Vagina (tissue), 2 donors: Measurements from ENCODE around the gene MAP2K2. TPM values are rescaled to one million over a fixed set of nuclear protein-coding genes. Genes with fewer than 3 reads are reported as not detected.

Experiments
- DNase-seq, 2 donors: peaks; one replicate each; pipeline ENCODE4 v3.0.0-alpha.2; 2017; ENCODE audit errors: extremely low spot score in 2 of 2
- H3K27ac ChIP-seq: fragments of 200-600 bp; sonication (generic); one replicate; pipeline ENCODE4 v1.5.1; 2019
- H3K27me3 ChIP-seq: fragments of 200-600 bp; sonication (generic); one replicate; pipeline ENCODE4 v1.5.1; 2019
- H3K36me3 ChIP-seq, 2 donors: fragments of 200-600 bp; sonication (generic); one replicate each; pipeline ENCODE4 v1.5.1; 2017 to 2019
- H3K4me1 ChIP-seq: fragments of 200-600 bp; sonication (generic); one replicate; pipeline ENCODE4 v1.5.1; 2019
- H3K4me3 ChIP-seq, 2 donors: fragments of 200-600 bp; sonication (generic); 1 replicate in 1 of 2; 2 replicates in 1 of 2; pipeline ENCODE4 v1.5.1; 2016 to 2019
- H3K9me3 ChIP-seq: fragments of 200-600 bp; sonication (generic); one replicate; pipeline ENCODE4 v1.5.1; 2019
- CTCF ChIP-seq, 3 experiments: fragments of 450-650 bp in 2 of 3; fragments of 200-600 bp in 1 of 3; sonication (generic) in 1 of 3; IDR thresholded peaks; one replicate each; pipeline ENCODE4 v1.5.1; 2017 to 2019; ENCODE audit warnings: antibody characterized with exemption in 3 of 3, mild to moderate bottlenecking in 2 of 3, moderate library complexity in 2 of 3
- POLR2A ChIP-seq, 2 donors: fragments of 450-650 bp; IDR thresholded peaks; one replicate each; pipeline ENCODE4 v1.6.1; 2017; ENCODE audit warnings: antibody characterized with exemption in 2 of 2, mild to moderate bottlenecking in 2 of 2, moderate library complexity in 2 of 2
- POLR2AphosphoS5 ChIP-seq, 2 donors: sonication (generic); formaldehyde crosslinking; IDR thresholded peaks; one replicate each; pipeline ENCODE4 v1.9.0; 2017; ENCODE audit warnings: antibody characterized with exemption in 2 of 2, mild to moderate bottlenecking in 2 of 2, low read depth in 1 of 2; ENCODE audit not compliant: insufficient read depth in 1 of 2
- intact Hi-C: fragments of 100-400 bp; cut with DNase I; formaldehyde crosslinking; loops from one replicate; pipeline ENCODE4 v1.15.1; 2023
- total RNA-seq: library from RNA; depleted of rRNA; stranded (reverse); fragments of >200 nt; gene quantifications from one replicate; pipeline ENCODE4 v1.2.3, GENCODE V29; 2016

The MAP2K2 gene
- total RNA-seq, 1 donor from 2014 or later, result 104 TPM

DNA sequence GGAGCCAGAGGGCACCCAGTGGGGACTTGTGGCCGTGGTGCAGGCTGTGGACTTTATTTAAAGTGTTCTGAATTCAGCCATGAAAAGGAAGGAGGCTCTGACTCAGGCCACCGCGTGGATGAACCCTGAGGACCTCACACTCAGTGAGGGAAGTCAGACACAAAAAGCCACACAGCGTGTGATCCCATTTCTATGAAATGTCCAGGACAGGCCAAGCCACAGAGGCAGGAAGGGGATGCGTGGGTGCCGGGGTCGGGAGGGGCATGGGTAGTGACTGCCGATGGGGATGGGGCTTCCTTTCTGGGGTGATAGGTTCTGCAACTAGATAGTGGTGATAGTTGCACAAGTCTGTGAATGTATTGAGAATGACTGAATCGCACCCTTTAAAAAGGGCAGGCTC lies 48.5 kb downstream of the MAP2K2 start:
- no peaks in the 10 kb centered on the region for H3K36me3 ChIP-seq
- no peak overlapping the region for H3K27ac ChIP-seq
- H3K9me3 ChIP-seq, result no peaks in the 10 kb centered on the region
- TF ChIP-seq CTCF (IDR thresholded peaks at IDR 0.05), result no peak
- TF ChIP-seq POLR2AphosphoS5 (IDR thresholded peaks at IDR 0.05; ENCODE audit: insufficient read depth in 1 of 2, low read depth in 1 of 2), result no peak
- H3K4me3 ChIP-seq, result no peak overlapping the region
- intact Hi-C loops, result no loop called here
- DNase-seq, result no peak
- peaks cover 12% of the 10 kb centered on the region for H3K4me1 ChIP-seq
- H3K27me3 ChIP-seq, result no peaks in the 10 kb centered on the region

DNA sequence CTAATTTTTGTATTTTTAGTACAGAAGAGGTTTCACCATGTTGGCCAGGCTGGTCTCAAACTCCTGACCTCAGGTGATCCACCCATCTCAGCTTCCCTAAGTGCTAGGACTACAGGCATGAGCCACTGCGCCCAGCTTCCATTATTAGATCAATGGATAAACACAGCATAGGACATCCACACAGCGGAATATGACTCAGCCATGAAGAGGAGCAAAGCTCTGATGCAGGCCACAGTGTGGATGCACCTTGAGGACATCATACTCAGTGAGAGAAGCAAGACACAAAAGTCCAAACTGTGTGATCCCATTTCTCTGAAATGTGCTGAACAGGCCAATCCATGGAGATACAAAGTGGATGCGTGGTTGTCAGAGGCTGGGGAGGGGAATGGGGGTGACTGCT lies 52.3 kb downstream of the MAP2K2 start:
- DNase-seq, result no peak
- no peak for TF ChIP-seq POLR2A (IDR thresholded peaks at IDR 0.05)
- TF ChIP-seq POLR2AphosphoS5 (IDR thresholded peaks at IDR 0.05; ENCODE audit: insufficient read depth in 1 of 2, low read depth in 1 of 2), result no peak
- no peak for TF ChIP-seq CTCF (IDR thresholded peaks at IDR 0.05)
- intact Hi-C loops, result no loop called here
- Histone ChIP-seq H3K27ac (no peak overlapping the region), H3K4me3 (no peak overlapping the region), H3K4me1 (peaks cover 17% of the 10 kb centered on the region), H3K36me3 (no peaks in the 10 kb centered on the region), H3K27me3 (no peaks in the 10 kb centered on the region), H3K9me3 (no peaks in the 10 kb centered on the region)

DNA sequence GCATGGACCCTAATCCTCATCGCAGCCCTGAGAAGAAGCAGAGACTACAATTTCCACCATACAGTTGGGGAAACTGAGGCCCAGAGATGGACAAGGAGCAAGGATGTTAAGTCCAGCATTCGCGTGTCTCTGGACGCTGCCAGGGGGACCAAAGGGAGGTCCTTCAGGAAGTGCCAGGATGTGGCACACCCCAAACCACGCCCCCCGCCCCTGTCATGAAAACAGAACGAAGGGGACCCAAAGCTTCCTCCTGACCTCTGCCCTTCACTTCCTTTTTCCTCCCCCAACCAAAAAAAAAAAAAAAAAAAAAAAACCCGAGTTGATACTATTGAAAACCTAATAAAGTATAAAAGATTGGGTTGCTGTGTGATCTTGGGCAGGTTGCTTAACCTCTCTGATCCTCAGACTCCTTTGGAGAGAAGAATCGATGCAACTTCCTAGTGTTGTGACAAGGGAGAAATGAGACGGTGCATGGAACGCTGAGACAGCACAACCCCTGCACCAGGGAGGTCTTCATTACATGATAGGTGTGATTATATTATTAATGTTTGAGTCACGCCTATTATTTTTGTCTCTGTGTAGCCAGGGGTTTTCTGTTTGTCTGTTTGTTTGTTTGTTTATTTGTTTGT lies 54.5 kb downstream of the MAP2K2 start:
- intact Hi-C loops, result loop anchor here (5.0 kb wide), 1 partner anchor 82 kb away; the partner anchor contains the start of gene EEF2
- Histone ChIP-seq H3K36me3 (no peaks in the 10 kb centered on the region), H3K4me3 (no peak overlapping the region), H3K27ac (no peak overlapping the region), H3K27me3 (no peaks in the 10 kb centered on the region), H3K4me1 (peaks cover 19% of the 10 kb centered on the region), H3K9me3 (no peaks in the 10 kb centered on the region)
- TF ChIP-seq CTCF (IDR thresholded peaks at IDR 0.05), result no peak
- DNase-seq, result no peak

- no peak for TF ChIP-seq POLR2AphosphoS5 (IDR thresholded peaks at IDR 0.05; ENCODE audit: insufficient read depth in 1 of 2, low read depth in 1 of 2)
- TF ChIP-seq CTCF (IDR thresholded peaks at IDR 0.05), result no peak
- TF ChIP-seq POLR2A (IDR thresholded peaks at IDR 0.05), result no peak
- H3K27ac ChIP-seq, result peak overlapping the region; percentile 99
- DNase-seq, result no peak
- no peaks in the 10 kb centered on the region for H3K9me3 ChIP-seq
- no peaks in the 10 kb centered on the region for H3K27me3 ChIP-seq
- peaks cover 29% of the 10 kb centered on the region for H3K4me1 ChIP-seq
- intact Hi-C loops, result loop anchor here (5.0 kb wide), 1 partner anchor 81 kb away; the partner anchor contains the start of gene EEF2
- peak overlapping the region; percentile 99 to 100 for H3K4me3 ChIP-seq
- H3K36me3 ChIP-seq, result no peaks in the 10 kb centered on the region
Observed at GRCh38 chr19:4068047-4068966, 55.6 kb downstream of the MAP2K2 start.
